Stimulated activated CD4-positive, alpha-beta T cell treated with anti-CD3 and anti-CD28 coated beads, TNF-alpha, amount 100 ng/mL, for 48 hours (primary cell): ENCODE results near the gene DEGS2.

ENCODE experiments used
- DNase-seq, 3 donors: peaks; one replicate each; pipeline ENCODE4 v3.0.0-alpha.2; 2020; ENCODE audit warnings: low read depth in 3 of 3

The DEGS2 gene

GRCh38 chr14:100114109-100114765 lies 45.2 kb downstream of the DEGS2 start:
- DNase-seq, result no peak

- no peak for DNase-seq
Observed at GRCh38 chr14:100111931-100112704, 47.3 kb downstream of the DEGS2 start.

- no peak for DNase-seq
Observed at GRCh38 chr14:100110816-100111215, 48.6 kb downstream of the DEGS2 start.

- no peak for DNase-seq
Observed at GRCh38 chr14:100109594-100109955, 49.9 kb downstream of the DEGS2 start.

- DNase-seq, result no peak
Observed at GRCh38 chr14:100108840-100109593, 50.4 kb downstream of the DEGS2 start.

- peak; percentile 80 to 85 (median 81) for DNase-seq
Observed at GRCh38 chr14:100108042-100108825, 51.2 kb downstream of the DEGS2 start.

GRCh38 chr14:100107236-100107635 lies 52.2 kb downstream of the DEGS2 start:
- no peak for DNase-seq

GRCh38 chr14:100106250-100107112 lies 53.0 kb downstream of the DEGS2 start:
- peak in 1 of 3 donors; percentile 58 for DNase-seq

- no peak for DNase-seq
Observed at GRCh38 chr14:100105357-100106169, 53.9 kb downstream of the DEGS2 start.

GRCh38 chr14:100104523-100105300 lies 54.7 kb downstream of the DEGS2 start:
- no peak for DNase-seq

GRCh38 chr14:100104006-100104352 lies 55.5 kb downstream of the DEGS2 start:
- no peak for DNase-seq

GRCh38 chr14:100103250-100104005 lies 56.0 kb downstream of the DEGS2 start:
- no peak for DNase-seq

- no peak for DNase-seq
Observed at GRCh38 chr14:100102156-100102785, 57.2 kb downstream of the DEGS2 start.

- DNase-seq, result no peak
Observed at GRCh38 chr14:100100032-100100703, 59.3 kb downstream of the DEGS2 start.

GRCh38 chr14:100098171-100098570 lies 61.3 kb downstream of the DEGS2 start:
- DNase-seq, result no peak

- DNase-seq, result no peak
Observed at GRCh38 chr14:100096656-100097055, 62.8 kb downstream of the DEGS2 start.
